SK-N-SH (cell line): ENCODE results near the gene NPC2.

Source experiments
- CTCF ChIP-seq: fragments of 200-600 bp; sonication (generic); IDR thresholded peaks from 2 replicates; pipeline ENCODE4 v1.6.1; 2017; ENCODE audit warnings: antibody characterized with exemption, mild to moderate bottlenecking, moderate library complexity
- EP300 ChIP-seq, 2 experiments: IDR thresholded peaks; 2 replicates each; pipeline versions ENCODE4 v1.4.0 to v1.6.1; 2012; ENCODE audit warnings: borderline replicate concordance in 1 of 2, low read depth in 1 of 2, low read length in 1 of 2
- EZH2phosphoT487 ChIP-seq: fragments of 200-600 bp; sonication (generic); IDR thresholded peaks from 2 replicates; pipeline ENCODE4 v1.6.1; 2017; ENCODE audit warnings: low read depth, mixed run types, mild to moderate bottlenecking, antibody characterized with exemption, moderate library complexity, borderline replicate concordance
- FOXJ3 ChIP-seq: sonication (generic); formaldehyde crosslinking; IDR thresholded peaks from 2 replicates; pipeline ENCODE4 v1.5.1; 2020; ENCODE audit warnings: mild to moderate bottlenecking, missing genetic modification reagents
- GABPA ChIP-seq: IDR thresholded peaks from 2 replicates; pipeline ENCODE4 v1.4.0; 2012; ENCODE audit warnings: low read depth, mild to moderate bottlenecking
- MXI1 ChIP-seq: IDR thresholded peaks from 2 replicates; pipeline ENCODE4 v1.6.1; 2012; ENCODE audit warnings: mild to moderate bottlenecking, low read depth, low read length, improper control_type of control experiment
- POLR2AphosphoS5 ChIP-seq: IDR thresholded peaks from 2 replicates; pipeline ENCODE4 v1.6.1; 2012; ENCODE audit warnings: low read depth, low read length
- RAD21 ChIP-seq: IDR thresholded peaks from 2 replicates; pipeline ENCODE4 v1.6.1; 2012; ENCODE audit warnings: mild to moderate bottlenecking, low read length
- RFX5 ChIP-seq: IDR thresholded peaks from 2 replicates; pipeline ENCODE4 v1.6.1; 2012; ENCODE audit warnings: mild to moderate bottlenecking, improper control_type of control experiment, low read length
- TAF1 ChIP-seq: IDR thresholded peaks from 2 replicates; pipeline ENCODE4 v1.6.1; 2012; ENCODE audit warnings: low read depth, mild to moderate bottlenecking, low read length, moderate library complexity, borderline replicate concordance
- USF1 ChIP-seq: IDR thresholded peaks from 2 replicates; pipeline ENCODE4 v1.4.0; 2012; ENCODE audit warnings: low read depth, borderline replicate concordance
- USF2 ChIP-seq: fragments of 150-350 bp; IDR thresholded peaks from 2 replicates; pipeline ENCODE4 v1.6.1; 2017; ENCODE audit warnings: antibody characterized with exemption, low read length, low read depth, borderline replicate concordance
- YY1 ChIP-seq: IDR thresholded peaks from 2 replicates; pipeline ENCODE4 v1.4.0; 2012; ENCODE audit warnings: low read depth, mild to moderate bottlenecking
- ZBTB33 ChIP-seq: IDR thresholded peaks from 2 replicates; pipeline ENCODE4 v1.4.0; 2012; ENCODE audit warnings: low read depth, borderline replicate concordance

GRCh38 chr14:74476607-74477006 is 16.5 kb downstream of the NPC2 start:
- TF ChIP-seq CTCF (no peak), POLR2AphosphoS5 (no peak), TAF1 (no peak), YY1 (no peak), GABPA (no peak), FOXJ3 (no peak), ZBTB33 (no peak), RAD21 (no peak), RFX5 (no peak), USF1 (no peak), EP300 (IDR thresholded peaks at IDR 0.05; ENCODE audit: borderline replicate concordance in 1 of 2, low read depth in 1 of 2, low read length in 1 of 2) (no peak), USF2 (no peak), EZH2phosphoT487 (no peak), MXI1 (no peak)
